ENCODE data around the gene FAM171A2. TPM values are rescaled to one million over a fixed set of nuclear protein-coding genes. Genes with fewer than 3 reads are reported as not detected.
A peak's percentile ranks its signal among the peaks of the same experiment; 100 is the strongest.

FAM171A2 gene
- total RNA-seq, 1 donor from 2014 or later, result 18.1 TPM

GRCh38 chr17:44335564-44335963 is 28.1 kb downstream of the FAM171A2 start:
- no peak overlapping the region for H3K4me2 ChIP-seq
- H3K79me2 ChIP-seq (ENCODE audit: low read depth), result no peaks in the 10 kb centered on the region
- no peak overlapping the region for H2AFZ ChIP-seq (replicated peaks)
- peaks cover 9% of the 10 kb centered on the region for H3F3A ChIP-seq (ENCODE audit: low read depth)
- H3K27me3 Mint-ChIP-seq (ENCODE audit: insufficient read depth, low read depth), result peaks cover 6% of the 10 kb centered on the region
- peaks cover 6% of the 10 kb centered on the region for H3K27me3 ChIP-seq
- no peak overlapping the region for H3K27ac ChIP-seq
- no peak overlapping the region for H3K4me3 Mint-ChIP-seq
- no peaks in the 10 kb centered on the region for H3K9me3 ChIP-seq (ENCODE audit: low read depth)
- no peak for TF ChIP-seq EZH2phosphoT487 (IDR thresholded peaks at IDR 0.05)
- no peak for TF ChIP-seq CTCF (IDR thresholded peaks at IDR 0.05)
- TF ChIP-seq EZH2 (IDR thresholded peaks at IDR 0.05), result no peak
- no peak overlapping the region for H3K9ac ChIP-seq
- no peaks in the 10 kb centered on the region for H3K4me1 ChIP-seq
- DNase-seq (ENCODE audit: low spot score), result no peak
- no peaks in the 10 kb centered on the region for H3K9me3 Mint-ChIP-seq
- no peaks in the 10 kb centered on the region for H3K36me3 ChIP-seq
- H3K4me3 ChIP-seq, result no peak overlapping the region
- H4K20me1 ChIP-seq (ENCODE audit: low read depth), result no peaks in the 10 kb centered on the region
- H3K4me1 Mint-ChIP-seq, result peaks cover 10% of the 10 kb centered on the region
- H3K36me3 Mint-ChIP-seq, result no peaks in the 10 kb centered on the region
- no peak overlapping the region for H3K27ac Mint-ChIP-seq

- no peak overlapping the region for H3K9ac ChIP-seq
- H3K9me3 Mint-ChIP-seq, result no peaks in the 10 kb centered on the region
These were observed 28.9 kb downstream of the FAM171A2 start for GRCh38 chr17:44334727-44335126.

DNA sequence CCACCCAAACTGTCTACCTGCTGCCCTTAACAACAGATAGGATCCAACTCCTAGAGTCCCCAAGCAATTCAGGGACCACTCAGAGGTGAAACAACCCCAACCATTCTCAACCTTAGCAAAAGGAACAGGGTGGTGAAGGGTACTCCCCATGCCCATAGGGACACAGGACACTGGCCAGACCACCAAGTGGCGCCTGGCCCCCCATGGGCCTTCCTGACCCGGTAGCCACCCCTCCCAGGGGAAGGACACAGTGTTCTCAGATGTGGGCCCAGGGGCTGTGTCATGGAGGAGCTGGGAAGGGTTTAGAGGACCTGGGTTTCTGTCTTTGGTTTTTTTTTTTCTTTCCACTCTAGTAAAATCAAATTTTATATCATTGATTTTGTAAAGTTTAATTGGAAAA is 29.3 kb downstream of the FAM171A2 start:
- no peaks in the 10 kb centered on the region for H3K36me3 ChIP-seq
- no peak overlapping the region for H3K4me3 ChIP-seq
- H3K36me3 Mint-ChIP-seq, result no peaks in the 10 kb centered on the region
- no peaks in the 10 kb centered on the region for H3K9me3 ChIP-seq (ENCODE audit: low read depth)
- H3K79me2 ChIP-seq (ENCODE audit: low read depth), result no peaks in the 10 kb centered on the region
- no peak overlapping the region for H3K9ac ChIP-seq
- H3K4me3 Mint-ChIP-seq, result no peak overlapping the region
- TF ChIP-seq EZH2 (IDR thresholded peaks at IDR 0.05), result no peak
- no peak for TF ChIP-seq EZH2phosphoT487 (IDR thresholded peaks at IDR 0.05)
- no peak for TF ChIP-seq CTCF (IDR thresholded peaks at IDR 0.05)
- no peak overlapping the region for H2AFZ ChIP-seq (replicated peaks)
- peaks cover 4% of the 10 kb centered on the region for H3K27me3 Mint-ChIP-seq (ENCODE audit: insufficient read depth, low read depth)
- no peaks in the 10 kb centered on the region for H3K4me1 ChIP-seq
- peaks cover 10% of the 10 kb centered on the region for H3K4me1 Mint-ChIP-seq
- H3F3A ChIP-seq (ENCODE audit: low read depth), result peaks cover 9% of the 10 kb centered on the region
- H3K27me3 ChIP-seq, result no peaks in the 10 kb centered on the region
- H3K4me2 ChIP-seq, result no peak overlapping the region
- no peaks in the 10 kb centered on the region for H4K20me1 ChIP-seq (ENCODE audit: low read depth)
- peak overlapping the region; percentile 11 for H3K27ac Mint-ChIP-seq
- no peak for DNase-seq (ENCODE audit: low spot score)
- H3K27ac ChIP-seq, result no peak overlapping the region
- H3K9me3 Mint-ChIP-seq, result no peaks in the 10 kb centered on the region

More at GRCh38 chr17:44334727-44335126, 28.9 kb downstream of the FAM171A2 start:
- Histone ChIP-seq H3K79me2 (ENCODE audit: low read depth) (no peaks in the 10 kb centered on the region), H3F3A (ENCODE audit: low read depth) (peaks cover 9% of the 10 kb centered on the region), H3K27me3 (no peaks in the 10 kb centered on the region), H3K4me1 (no peaks in the 10 kb centered on the region), H3K36me3 (no peaks in the 10 kb centered on the region), H3K9me3 (ENCODE audit: low read depth) (no peaks in the 10 kb centered on the region), H2AFZ (replicated peaks) (no peak overlapping the region), H3K27ac (no peak overlapping the region), H3K4me2 (no peak overlapping the region), H4K20me1 (ENCODE audit: low read depth) (no peaks in the 10 kb centered on the region), H3K4me3 (no peak overlapping the region)
- TF ChIP-seq CTCF (IDR thresholded peaks at IDR 0.05) (no peak), EZH2 (IDR thresholded peaks at IDR 0.05) (no peak), EZH2phosphoT487 (IDR thresholded peaks at IDR 0.05) (no peak)
- DNase-seq (ENCODE audit: low spot score), result no peak
- H3K4me1 Mint-ChIP-seq, result peaks cover 10% of the 10 kb centered on the region
- no peak overlapping the region for H3K4me3 Mint-ChIP-seq
- H3K27ac Mint-ChIP-seq, result no peak overlapping the region
- H3K27me3 Mint-ChIP-seq (ENCODE audit: insufficient read depth, low read depth), result peaks cover 6% of the 10 kb centered on the region
- no peaks in the 10 kb centered on the region for H3K36me3 Mint-ChIP-seq
